ENCODE data around the gene USP19. TPM values are rescaled to one million over a fixed set of nuclear protein-coding genes. Genes with fewer than 3 reads are reported as not detected.

The USP19 gene
- total RNA-seq, 1 donor from 2014 or later: 69.3 TPM

DNA sequence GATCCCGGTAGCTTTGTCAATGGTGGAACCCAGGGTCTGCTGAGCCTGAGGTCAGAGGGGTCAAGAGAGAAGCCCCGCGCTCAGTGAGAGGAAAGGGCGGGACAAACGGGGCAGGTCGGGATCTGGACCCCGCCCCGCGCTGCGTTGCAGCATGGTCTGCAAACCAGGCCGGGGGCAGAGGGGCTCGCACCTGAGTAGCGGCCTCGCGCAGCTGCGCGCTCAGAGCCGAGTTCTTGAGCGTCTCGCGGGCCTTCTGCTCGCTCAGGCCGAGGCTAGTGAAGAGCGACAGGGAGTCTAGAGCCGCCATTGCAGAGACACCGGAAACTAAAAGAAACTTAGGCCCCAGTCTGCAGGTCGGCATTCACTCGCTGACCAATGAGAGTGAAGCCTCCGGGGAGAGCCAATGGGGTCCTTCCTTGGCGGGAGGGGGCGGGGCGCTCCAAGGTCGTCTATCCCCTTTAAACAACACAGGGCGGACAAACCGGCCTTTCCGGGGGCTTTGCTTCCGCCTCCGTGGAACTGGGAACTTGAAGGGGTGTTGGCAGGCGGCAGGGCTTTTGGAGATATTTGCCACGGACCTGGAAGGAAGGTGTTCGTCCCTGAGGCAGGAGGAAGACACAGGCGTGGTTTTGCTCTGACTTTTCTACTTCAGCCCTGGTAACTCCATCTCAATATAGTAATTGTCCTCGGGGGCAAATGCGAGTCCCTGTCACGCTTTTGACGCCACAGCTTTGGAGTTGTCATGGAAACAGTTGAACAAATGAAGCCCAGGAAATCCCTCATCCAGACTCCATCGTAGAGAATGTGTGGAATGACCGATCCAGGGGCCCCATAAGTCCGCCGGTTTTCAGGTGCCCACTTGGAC lies 16.0 kb downstream of the USP19 start, which contains the start of gene QARS1:
TSS of gene QARS1 (minus strand) at position 331 of the 865 bp plus-strand sequence. CDS start at position 307, 24 bp downstream.
- peak; percentile 97 for DNase-seq (ENCODE audit: low spot score)

DNA sequence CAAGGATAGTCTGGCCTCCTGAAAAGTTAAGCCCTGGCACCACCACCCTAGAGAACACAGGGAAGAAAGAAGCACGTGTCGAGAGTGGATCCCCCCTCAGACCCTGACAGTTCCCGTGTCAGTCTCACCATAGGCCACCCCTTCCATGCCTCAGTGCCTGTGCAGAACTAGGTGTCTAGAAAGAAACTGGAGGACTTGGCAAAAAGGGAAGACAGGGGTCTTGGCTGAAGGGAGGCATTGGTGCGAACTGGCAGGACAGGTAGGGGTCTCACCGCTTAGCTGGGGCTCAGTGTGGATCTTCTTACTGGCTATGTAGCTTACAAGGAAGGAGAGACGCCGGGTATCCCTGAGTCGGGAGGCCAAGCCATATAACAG lies 16.6 kb downstream of the USP19 start:
- DNase-seq (ENCODE audit: low spot score): no peak

DNA sequence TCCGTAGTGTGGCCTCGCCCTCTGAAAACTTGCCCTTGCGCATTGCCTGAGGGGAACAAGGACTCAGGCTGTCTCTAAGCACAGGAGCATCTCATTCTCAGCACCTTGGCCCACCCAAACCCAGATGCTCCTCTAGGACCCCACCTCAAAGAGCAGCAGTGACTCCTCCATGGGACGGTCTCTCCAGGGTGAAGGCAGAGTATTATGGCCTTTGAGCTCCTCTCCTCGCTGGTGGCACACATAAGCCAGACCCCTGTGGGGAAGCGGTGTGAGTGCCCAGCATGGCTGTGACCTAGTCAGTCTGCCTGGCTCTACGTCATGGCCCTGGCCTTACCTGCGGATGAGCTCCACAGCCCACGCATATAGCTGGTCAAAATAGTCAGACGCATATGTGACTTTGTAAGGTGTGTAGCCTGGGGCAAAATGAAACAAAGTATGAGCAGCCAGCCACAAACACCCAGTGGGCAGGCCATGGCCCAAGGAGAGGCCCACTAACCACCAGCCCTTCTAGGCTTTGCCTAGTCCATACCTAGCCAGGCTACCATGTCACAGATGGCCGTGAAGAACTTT lies 20.5 kb downstream of the USP19 start:
- DNase-seq (ENCODE audit: low spot score): no peak

GRCh38 chr3:49098910-49099630 lies 21.6 kb downstream of the USP19 start:
- DNase-seq (ENCODE audit: low spot score): no peak

DNA sequence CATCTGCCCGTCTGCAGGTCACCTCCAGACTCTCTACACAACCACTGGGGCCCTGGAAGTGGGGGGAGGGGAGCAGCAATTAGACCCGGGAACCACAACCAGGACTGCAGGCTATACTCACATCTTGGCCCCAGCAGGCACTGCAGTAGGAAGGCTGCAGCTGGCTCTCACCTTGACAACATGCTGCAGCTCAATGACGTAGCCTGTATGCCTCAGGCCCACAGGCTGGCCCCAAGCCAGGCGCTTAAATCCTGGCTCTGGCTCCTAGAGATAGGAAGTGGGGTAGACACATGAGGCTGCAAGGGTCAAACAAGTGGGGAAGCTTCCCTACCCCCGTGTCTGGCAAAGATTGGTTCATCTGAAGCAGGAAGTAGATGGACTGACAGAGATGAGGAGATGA lies 22.2 kb downstream of the USP19 start:
- no peak for DNase-seq (ENCODE audit: low spot score)

DNA sequence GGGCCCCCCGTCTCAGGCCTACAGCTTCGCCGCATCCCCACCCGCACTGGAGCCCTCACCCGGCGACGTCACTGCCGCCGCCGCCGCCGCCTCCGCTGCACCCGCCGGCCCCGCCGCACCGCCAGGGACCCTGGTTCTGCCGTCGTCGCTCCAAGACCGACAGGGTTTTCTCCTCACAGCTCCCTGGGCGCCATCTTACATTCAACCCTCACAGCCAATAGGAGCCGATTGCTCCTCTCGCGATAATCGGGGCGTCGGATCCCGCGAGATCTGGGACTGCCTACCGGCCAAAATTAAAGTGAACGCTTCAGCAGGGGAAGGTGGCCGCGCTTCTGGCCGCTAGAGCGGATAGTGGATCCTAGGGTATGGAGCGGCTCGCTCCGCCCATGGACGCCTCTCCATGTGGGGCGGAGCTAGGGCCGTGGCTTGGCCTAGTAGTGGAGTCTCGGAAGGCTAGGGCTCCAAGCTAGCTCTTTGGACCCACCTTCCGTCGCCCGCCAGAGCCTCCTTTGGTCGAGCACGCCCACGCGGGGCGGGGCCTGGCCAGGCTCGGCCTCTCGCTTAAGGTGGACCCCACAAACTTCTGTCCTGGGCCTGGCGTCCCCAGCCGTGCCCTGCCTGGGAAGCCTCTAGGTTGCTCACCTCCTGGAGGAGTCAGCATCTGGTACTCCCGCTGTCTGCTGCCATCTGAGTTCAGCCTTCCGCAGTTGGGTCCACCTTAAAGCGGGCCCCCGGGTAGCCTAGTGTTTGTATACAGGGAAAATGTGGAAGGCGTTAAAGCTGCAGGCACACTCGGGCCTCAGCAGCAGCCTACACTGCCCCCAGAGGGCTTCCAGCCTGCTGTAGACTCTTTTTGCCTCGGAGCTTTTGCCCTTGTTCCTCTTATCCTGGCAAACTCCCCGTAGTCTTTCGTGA lies 26.5 kb downstream of the USP19 start, which contains the start of gene QRICH1:
TSS of gene QRICH1 (minus strand) at position 219 of the 915 bp plus-strand sequence. CDS start 17,054 bp downstream, outside the sequence.
- DNase-seq (ENCODE audit: low spot score): peak; percentile 99

GRCh38 chr3:49092938-49093852 lies 27.4 kb downstream of the USP19 start:
- peak; percentile 76 for DNase-seq (ENCODE audit: low spot score)

DNA sequence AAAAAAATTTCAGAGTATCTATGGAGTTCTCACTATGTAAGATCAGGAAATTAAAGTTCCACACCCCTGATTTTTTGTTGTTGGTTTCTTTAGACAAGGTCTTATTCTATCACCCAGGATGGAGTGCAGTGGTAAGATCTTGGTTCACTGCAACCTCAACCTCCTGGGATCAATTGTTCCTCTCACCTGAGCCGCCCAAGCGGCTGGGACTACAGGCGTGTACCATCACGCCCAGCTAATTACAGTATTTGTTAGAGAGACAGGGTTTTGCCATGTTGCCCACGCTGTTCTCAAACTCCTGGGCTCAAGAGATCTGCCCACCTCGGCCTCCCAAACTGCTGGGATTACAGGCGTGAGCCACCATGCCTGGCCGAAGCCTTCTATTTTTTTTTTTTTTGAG lies 39.2 kb downstream of the USP19 start:
- no peak for DNase-seq (ENCODE audit: low spot score)

DNA sequence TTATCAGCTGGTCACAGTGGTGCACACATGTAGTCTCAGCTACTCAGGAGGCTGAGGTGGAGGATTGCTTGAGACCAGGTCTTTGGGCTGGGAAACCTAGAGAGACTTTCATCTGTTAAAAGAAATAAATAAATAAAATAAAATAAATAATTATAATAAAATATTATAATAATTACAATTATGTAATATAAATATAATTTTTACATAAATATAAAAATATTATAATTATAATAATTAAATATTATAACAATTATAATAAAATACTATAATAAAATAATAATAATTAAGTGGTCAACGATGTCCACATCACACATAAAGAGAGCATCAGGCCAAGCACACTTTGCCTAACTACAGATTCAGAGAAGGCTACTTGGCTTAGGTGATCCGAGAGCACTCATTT lies 41.4 kb downstream of the USP19 start:
- no peak for DNase-seq (ENCODE audit: low spot score)

DNA sequence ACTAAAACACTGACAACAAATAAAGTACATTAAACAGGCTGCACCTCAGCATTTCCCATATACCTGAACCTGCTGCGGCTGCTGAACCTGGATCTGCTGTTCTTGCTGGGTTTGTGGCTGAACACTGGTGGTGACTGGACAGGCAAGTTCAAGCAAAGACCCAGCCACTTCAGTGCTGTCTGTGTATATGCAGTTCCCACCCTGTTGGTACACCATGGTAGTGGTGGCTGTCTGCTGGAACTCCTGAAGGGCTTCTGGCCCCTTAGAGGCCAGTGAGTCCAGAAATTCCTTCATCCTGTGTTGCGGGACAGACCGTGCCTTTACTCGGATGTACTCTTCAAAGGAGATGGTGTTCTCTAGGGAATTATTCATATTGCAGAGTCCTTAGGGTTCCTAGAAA lies 44.0 kb downstream of the USP19 start:
- DNase-seq (ENCODE audit: low spot score): no peak

GRCh38 chr3:49076116-49076515 lies 44.5 kb downstream of the USP19 start:
- DNase-seq (ENCODE audit: low spot score): no peak

Other genes with a start within 250 kb of the USP19 start
- gene SLC25A20, start 221.9 kb downstream of the USP19 start, total RNA-seq: 10.9 TPM
- gene ARIH2, start 202.0 kb downstream of the USP19 start, total RNA-seq: 123 TPM
- gene P4HTM, start 130.6 kb downstream of the USP19 start, total RNA-seq: 47.2 TPM
- gene WDR6, start 113.4 kb downstream of the USP19 start, total RNA-seq: 210 TPM
- gene DALRD3, start 102.2 kb downstream of the USP19 start, total RNA-seq: 37.0 TPM
- 122 TPM for gene NDUFAF3, start 98.7 kb downstream of the USP19 start, total RNA-seq
- gene IMPDH2, start 91.4 kb downstream of the USP19 start, total RNA-seq: 268 TPM
- 131 TPM for gene QRICH1, start 26.8 kb downstream of the USP19 start, total RNA-seq
- gene QARS1, start 16.1 kb downstream of the USP19 start, total RNA-seq: 355 TPM
- 311 TPM for gene LAMB2, start 12.2 kb upstream of the USP19 start, total RNA-seq
- 32.1 TPM for gene CCDC71, start 45.5 kb upstream of the USP19 start, total RNA-seq
- gene KLHDC8B, start 50.8 kb upstream of the USP19 start, total RNA-seq: 36.5 TPM
- 8.9 TPM for gene C3orf62, start 156.4 kb upstream of the USP19 start, total RNA-seq
- 93.3 TPM for gene USP4, start 219.2 kb upstream of the USP19 start, total RNA-seq
- gene GPX1, start 237.5 kb upstream of the USP19 start, total RNA-seq: 270 TPM